Islet precursor cell (in vitro differentiated cells): ENCODE data around the gene MTR.

Experiments
- DNase-seq: peaks from one replicate; pipeline ENCODE4 v3.0.0-alpha.2; 2018

MTR gene

GRCh38 chr1:236913371-236914037, 118.4 kb downstream of the MTR start:
- DNase-seq: no peak

GRCh38 chr1:236914375-236914774, 119.3 kb downstream of the MTR start:
- no peak for DNase-seq

- no peak for DNase-seq
Observed at GRCh38 chr1:236916131-236916800, 121.2 kb downstream of the MTR start.

- no peak for DNase-seq
Observed at GRCh38 chr1:236917448-236917847, 122.4 kb downstream of the MTR start.

- DNase-seq: no peak
Observed at GRCh38 chr1:236920286-236920894, 125.3 kb downstream of the MTR start.

- no peak for DNase-seq
Observed at GRCh38 chr1:236921610-236922009, 126.5 kb downstream of the MTR start.

- DNase-seq: no peak
Observed at GRCh38 chr1:236922190-236922589, 127.1 kb downstream of the MTR start.

- DNase-seq: no peak
Observed at GRCh38 chr1:236925386-236925785, 130.3 kb downstream of the MTR start.

- no peak for DNase-seq
Observed at GRCh38 chr1:236930503-236930902, 135.4 kb downstream of the MTR start.

GRCh38 chr1:236938760-236939159, 143.7 kb downstream of the MTR start:
- no peak for DNase-seq

GRCh38 chr1:236942431-236942830, 147.3 kb downstream of the MTR start:
- DNase-seq: no peak

GRCh38 chr1:236944556-236944955, 149.5 kb downstream of the MTR start:
- no peak for DNase-seq

GRCh38 chr1:236945002-236945401, 149.9 kb downstream of the MTR start:
- DNase-seq: no peak

- DNase-seq: no peak
Observed at GRCh38 chr1:236947794-236948193, 152.7 kb downstream of the MTR start.

- no peak for DNase-seq
Observed at GRCh38 chr1:236948381-236948780, 153.3 kb downstream of the MTR start.

- DNase-seq: no peak
Observed at GRCh38 chr1:236948996-236949395, 153.9 kb downstream of the MTR start.

GRCh38 chr1:236950365-236950764, 155.3 kb downstream of the MTR start:
- no peak for DNase-seq

GRCh38 chr1:236951672-236952071, 156.6 kb downstream of the MTR start:
- no peak for DNase-seq

GRCh38 chr1:236952246-236953003, 157.3 kb downstream of the MTR start:
- peak; percentile 58 for DNase-seq

- DNase-seq: no peak
Observed at GRCh38 chr1:236953151-236953700, 158.1 kb downstream of the MTR start.
